ENCODE measurements around the gene WWC2.

- no peak for TF ChIP-seq CTCF (IDR thresholded peaks at IDR 0.05)
- no peak for TF ChIP-seq POLR2A (IDR thresholded peaks at IDR 0.05)
Measured at GRCh38 chr4:183223053-183223452, 124.0 kb downstream of the WWC2 start.

Data from esophagus squamous epithelium (tissue), 4 donors.